Measurements from ENCODE around the gene LIM2.
"Not testable (repeated sequence)": the region's sequence is repeated elsewhere in the genome, so short reads cannot be mapped to it uniquely, and the experiment has no call there.

LIM2 gene

DNA sequence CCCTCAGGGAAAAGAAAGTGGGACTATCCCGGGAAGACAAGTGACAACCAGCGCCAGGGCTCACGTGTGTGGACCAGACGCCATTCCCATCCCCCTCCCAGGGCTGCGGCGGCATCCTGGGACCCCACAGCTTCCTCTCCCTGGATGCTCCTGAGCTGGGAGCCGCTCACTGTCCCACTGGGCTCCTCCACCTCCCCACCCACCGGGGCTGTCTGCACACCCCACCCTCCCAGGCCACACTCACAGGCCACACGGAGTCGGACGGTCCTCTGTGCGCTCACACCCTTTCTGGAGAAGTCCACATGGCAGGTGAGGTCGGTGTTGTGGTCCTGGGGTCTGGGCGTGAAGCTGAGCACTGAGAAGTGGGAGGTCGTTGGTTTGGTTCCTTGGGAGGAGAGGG is 28.6 kb upstream of the LIM2 start:
- not testable (repeated sequence) for H3K4me1 ChIP-seq (ENCODE audit: control insufficient read depth in 1 of 2, insufficient read depth in 2 of 2, low read length in 2 of 2); H2BK120ac ChIP-seq (ENCODE audit: insufficient read depth, low read length, poor library complexity); H3K18ac ChIP-seq (ENCODE audit: low read length); DNase-seq; H3K27me3 ChIP-seq (ENCODE audit: insufficient read depth, low read length); H3K4me2 ChIP-seq (ENCODE audit: low read length); H3K23ac ChIP-seq (ENCODE audit: low read length); H3K14ac ChIP-seq (ENCODE audit: low read length); H2AK5ac ChIP-seq (ENCODE audit: low read length); H3K9ac ChIP-seq (ENCODE audit: low read length); H2BK5ac ChIP-seq (ENCODE audit: low read depth, low read length, poor library complexity); H4K12ac ChIP-seq (ENCODE audit: low read depth, low read length); H3K27ac ChIP-seq (ENCODE audit: low read depth, low read length); H2AFZ ChIP-seq (ENCODE audit: insufficient read depth, low read length, poor library complexity); H3K4ac ChIP-seq (ENCODE audit: low read depth, low read length); H3K36me3 ChIP-seq (ENCODE audit: control insufficient read depth in 1 of 2, insufficient read depth in 2 of 2, low read length in 2 of 2); H3K9me3 ChIP-seq (ENCODE audit: insufficient read depth, low read depth, low read length); H4K8ac ChIP-seq (ENCODE audit: low read depth, low read length); H4K91ac ChIP-seq (ENCODE audit: low read depth, low read length); H3K79me2 ChIP-seq (ENCODE audit: control insufficient read depth, insufficient read depth, low read length, poor library complexity); H3K4me3 ChIP-seq (ENCODE audit: low read depth, low read length); H2BK12ac ChIP-seq (ENCODE audit: low read length); H3K79me1 ChIP-seq (ENCODE audit: low read length)
- no CpG with 5 or more reads among the region's 15 CpGs for WGBS (ENCODE audit: extremely low coverage, insufficient coverage, insufficient read length)

DNA sequence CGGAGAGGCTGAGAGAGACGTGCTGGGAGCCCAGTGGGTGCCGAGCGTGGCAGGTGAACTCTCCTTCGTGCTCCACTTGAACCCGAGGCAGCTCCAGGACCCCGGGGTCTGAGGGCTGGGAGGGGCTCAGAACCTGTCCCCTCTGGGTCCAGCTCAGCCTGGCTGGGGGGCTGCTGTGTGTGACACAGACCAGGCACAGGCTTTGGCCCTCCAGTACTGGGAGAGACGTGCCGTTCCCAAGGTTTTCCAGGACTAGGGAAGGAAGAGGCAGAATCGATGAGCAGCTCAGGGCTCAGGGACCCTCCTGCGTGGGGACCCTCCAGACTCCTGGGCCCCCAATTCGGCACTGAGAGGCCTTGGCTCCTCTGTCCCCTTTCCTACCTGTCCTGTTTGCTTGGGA is 27.4 kb upstream of the LIM2 start:
- Histone ChIP-seq H2BK5ac (ENCODE audit: low read depth, low read length, poor library complexity) (no peak overlapping the region), H3K4me2 (ENCODE audit: low read length) (no peak overlapping the region), H3K79me1 (ENCODE audit: low read length) (no peaks in the 10 kb centered on the region), H3K4ac (ENCODE audit: low read depth, low read length) (no peak overlapping the region), H4K12ac (ENCODE audit: low read depth, low read length) (no peak overlapping the region), H3K4me3 (ENCODE audit: low read depth, low read length) (no peak overlapping the region), H3K23ac (ENCODE audit: low read length) (no peak overlapping the region), H2AFZ (ENCODE audit: insufficient read depth, low read length, poor library complexity) (no peak overlapping the region), H3K79me2 (ENCODE audit: control insufficient read depth, insufficient read depth, low read length, poor library complexity) (no peaks in the 10 kb centered on the region), H4K91ac (ENCODE audit: low read depth, low read length) (no peak overlapping the region), H2BK12ac (ENCODE audit: low read length) (no peak overlapping the region), H4K8ac (ENCODE audit: low read depth, low read length) (no peak overlapping the region), H3K36me3 (ENCODE audit: control insufficient read depth in 1 of 2, insufficient read depth in 2 of 2, low read length in 2 of 2) (no peaks in the 10 kb centered on the region), H2BK120ac (ENCODE audit: insufficient read depth, low read length, poor library complexity) (no peak overlapping the region), H3K18ac (ENCODE audit: low read length) (no peak overlapping the region), H3K27ac (ENCODE audit: low read depth, low read length) (no peak overlapping the region), H3K9me3 (ENCODE audit: insufficient read depth, low read depth, low read length) (no peaks in the 10 kb centered on the region), H3K27me3 (ENCODE audit: insufficient read depth, low read length) (no peaks in the 10 kb centered on the region), H3K9ac (ENCODE audit: low read length) (no peak overlapping the region), H3K4me1 (ENCODE audit: control insufficient read depth in 1 of 2, insufficient read depth in 2 of 2, low read length in 2 of 2) (no peaks in the 10 kb centered on the region), H3K14ac (ENCODE audit: low read length) (no peak overlapping the region), H2AK5ac (ENCODE audit: low read length) (no peak overlapping the region)
- no peak for DNase-seq
- WGBS (ENCODE audit: extremely low coverage, insufficient coverage, insufficient read length), result no CpG with 5 or more reads among the region's 12 CpGs

DNA sequence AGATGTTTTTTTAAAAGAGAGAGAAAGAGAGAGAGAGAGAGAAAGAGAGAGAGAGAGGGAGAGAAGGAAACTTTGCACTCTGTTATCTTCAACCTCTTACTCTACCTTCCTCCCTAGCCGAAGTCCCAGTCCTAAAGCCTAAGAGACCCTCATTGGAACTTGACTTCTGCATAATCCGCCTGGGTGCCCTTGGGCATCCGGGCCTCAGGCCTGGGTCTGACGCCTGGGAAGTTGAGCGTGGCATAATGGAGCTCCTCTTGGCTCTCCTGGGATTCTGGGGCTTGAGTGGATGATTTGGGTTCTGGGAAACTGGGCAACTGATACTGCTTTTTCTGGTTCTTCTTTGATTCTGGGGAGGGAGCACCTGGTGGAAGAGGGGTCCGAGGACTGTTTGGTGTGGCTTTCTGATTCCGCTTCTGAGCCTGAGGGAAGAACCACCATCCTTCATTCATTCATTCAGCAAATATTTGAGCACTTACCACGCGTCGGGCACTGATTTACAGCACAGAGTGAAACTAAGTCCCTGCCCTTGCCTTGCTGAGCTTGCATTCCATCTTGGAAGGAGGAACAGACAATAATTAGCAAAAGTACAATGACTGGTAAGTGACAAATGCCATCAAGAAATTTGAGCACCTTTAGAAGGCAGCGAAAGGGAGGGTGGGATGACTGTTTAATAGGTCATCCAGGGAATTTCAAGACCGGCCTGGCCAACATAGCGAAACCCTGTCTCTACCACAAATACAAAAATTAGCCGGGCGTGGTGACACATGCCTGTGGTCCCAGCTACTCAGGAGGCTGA is 23.4 kb upstream of the LIM2 start:
- H4K8ac ChIP-seq (ENCODE audit: low read depth, low read length), result no peak overlapping the region
- H3K4me1 ChIP-seq (ENCODE audit: control insufficient read depth in 1 of 2, insufficient read depth in 2 of 2, low read length in 2 of 2), result peaks cover 0 to 2% of the 10 kb centered on the region in 2 experiments
- no peaks in the 10 kb centered on the region for H3K36me3 ChIP-seq (ENCODE audit: control insufficient read depth in 1 of 2, insufficient read depth in 2 of 2, low read length in 2 of 2)
- no peak overlapping the region for H3K18ac ChIP-seq (ENCODE audit: low read length)
- no peak overlapping the region for H3K4me3 ChIP-seq (ENCODE audit: low read depth, low read length)
- H2BK5ac ChIP-seq (ENCODE audit: low read depth, low read length, poor library complexity), result no peak overlapping the region
- no peaks in the 10 kb centered on the region for H3K79me1 ChIP-seq (ENCODE audit: low read length)
- no peak overlapping the region for H4K91ac ChIP-seq (ENCODE audit: low read depth, low read length)
- H2BK12ac ChIP-seq (ENCODE audit: low read length), result no peak overlapping the region
- H3K4me2 ChIP-seq (ENCODE audit: low read length), result no peak overlapping the region
- DNase-seq, result peak in 1 of 2 donors; percentile 24
- no peak overlapping the region for H2AFZ ChIP-seq (ENCODE audit: insufficient read depth, low read length, poor library complexity)
- H2BK120ac ChIP-seq (ENCODE audit: insufficient read depth, low read length, poor library complexity), result no peak overlapping the region
- no peaks in the 10 kb centered on the region for H3K79me2 ChIP-seq (ENCODE audit: control insufficient read depth, insufficient read depth, low read length, poor library complexity)
- H3K23ac ChIP-seq (ENCODE audit: low read length), result no peak overlapping the region
- H3K9me3 ChIP-seq (ENCODE audit: insufficient read depth, low read depth, low read length), result no peaks in the 10 kb centered on the region
- no peaks in the 10 kb centered on the region for H3K27me3 ChIP-seq (ENCODE audit: insufficient read depth, low read length)
- no peak overlapping the region for H3K14ac ChIP-seq (ENCODE audit: low read length)
- no CpG with 5 or more reads among the region's 15 CpGs for WGBS (ENCODE audit: extremely low coverage, insufficient coverage, insufficient read length)
- H3K27ac ChIP-seq (ENCODE audit: low read depth, low read length), result no peak overlapping the region
- no peak overlapping the region for H3K9ac ChIP-seq (ENCODE audit: low read length)
- H4K12ac ChIP-seq (ENCODE audit: low read depth, low read length), result no peak overlapping the region
- H3K4ac ChIP-seq (ENCODE audit: low read depth, low read length), result no peak overlapping the region
- no peak overlapping the region for H2AK5ac ChIP-seq (ENCODE audit: low read length)

DNA sequence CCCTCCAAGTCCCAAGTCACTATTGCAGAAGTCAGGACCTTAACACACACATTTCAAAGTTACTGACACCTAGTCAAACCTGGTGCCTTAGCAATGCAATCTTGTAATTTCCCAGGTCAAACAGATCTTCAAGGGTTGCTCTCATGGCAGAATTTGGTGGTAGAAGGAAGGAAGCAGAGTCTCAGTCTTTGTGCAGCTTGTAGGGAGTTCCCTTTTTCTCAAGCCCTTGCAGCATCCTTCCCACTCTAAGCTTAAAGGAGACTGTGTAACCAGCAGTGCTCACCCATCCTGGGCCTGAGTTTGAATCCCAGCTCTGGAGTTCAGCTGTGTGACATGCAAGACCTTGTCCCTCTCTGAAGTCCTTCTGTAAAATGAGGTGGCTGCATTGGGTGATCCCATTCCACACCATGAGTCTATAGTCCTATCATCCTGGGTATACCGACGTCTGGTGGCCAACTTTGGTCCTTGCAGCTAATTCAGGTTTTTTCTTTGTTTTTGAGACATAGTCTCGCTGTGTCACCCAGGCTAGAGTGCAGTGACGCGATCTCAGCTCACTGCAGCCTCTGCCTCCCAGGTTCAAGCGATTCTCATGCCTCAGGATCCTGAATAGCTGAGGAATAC is 19.8 kb upstream of the LIM2 start:
- Histone ChIP-seq H3K27ac (ENCODE audit: low read depth, low read length) (no peak overlapping the region), H2BK12ac (ENCODE audit: low read length) (no peak overlapping the region), H3K23ac (ENCODE audit: low read length) (no peak overlapping the region), H4K12ac (ENCODE audit: low read depth, low read length) (no peak overlapping the region), H4K91ac (ENCODE audit: low read depth, low read length) (no peak overlapping the region), H4K8ac (ENCODE audit: low read depth, low read length) (no peak overlapping the region), H3K9me3 (ENCODE audit: insufficient read depth, low read depth, low read length) (peaks cover 10% of the 10 kb centered on the region), H3K4me1 (ENCODE audit: control insufficient read depth in 1 of 2, insufficient read depth in 2 of 2, low read length in 2 of 2) (peaks cover 0 to 2% of the 10 kb centered on the region in 2 experiments), H3K9ac (ENCODE audit: low read length) (no peak overlapping the region), H3K79me1 (ENCODE audit: low read length) (no peaks in the 10 kb centered on the region), H2BK120ac (ENCODE audit: insufficient read depth, low read length, poor library complexity) (no peak overlapping the region), H3K4me3 (ENCODE audit: low read depth, low read length) (no peak overlapping the region), H2AFZ (ENCODE audit: insufficient read depth, low read length, poor library complexity) (no peak overlapping the region), H3K14ac (ENCODE audit: low read length) (no peak overlapping the region), H3K4me2 (ENCODE audit: low read length) (no peak overlapping the region), H3K79me2 (ENCODE audit: control insufficient read depth, insufficient read depth, low read length, poor library complexity) (no peaks in the 10 kb centered on the region), H3K18ac (ENCODE audit: low read length) (no peak overlapping the region), H2BK5ac (ENCODE audit: low read depth, low read length, poor library complexity) (no peak overlapping the region), H3K27me3 (ENCODE audit: insufficient read depth, low read length) (no peaks in the 10 kb centered on the region), H2AK5ac (ENCODE audit: low read length) (no peak overlapping the region), H3K36me3 (ENCODE audit: control insufficient read depth in 1 of 2, insufficient read depth in 2 of 2, low read length in 2 of 2) (peaks cover 0 to under 1% of the 10 kb centered on the region in 2 experiments), H3K4ac (ENCODE audit: low read depth, low read length) (no peak overlapping the region)
- WGBS (ENCODE audit: extremely low coverage, insufficient coverage, insufficient read length), result no CpG with 5 or more reads among the region's 6 CpGs
- peak in 1 of 2 donors; percentile 30 for DNase-seq
